Osteoblast (primary cell): ENCODE results near the gene PSMC5. TPM values are rescaled to one million over a fixed set of nuclear protein-coding genes. Genes with fewer than 3 reads are reported as not detected.
"Not testable (repeated sequence)": the region's sequence is repeated elsewhere in the genome, so short reads cannot be mapped to it uniquely, and the experiment has no call there.

ENCODE experiments used
- DNase-seq: peaks from one replicate; pipeline ENCODE4 v3.0.0; 2011; ENCODE audit warnings: low spot score, mixed read lengths; ENCODE audit not compliant: insufficient read length; ENCODE audit errors: missing footprints
- H2AFZ ChIP-seq: 2 replicates; pipeline ENCODE4 v1.6.0; 2011; ENCODE audit warnings: mild to moderate bottlenecking, low read length
- H3K27ac ChIP-seq: 2 replicates; pipeline ENCODE4 v1.5.1; 2011; ENCODE audit warnings: mild to moderate bottlenecking, low read depth, low read length, moderate library complexity
- H3K27me3 ChIP-seq: 2 replicates; pipeline ENCODE4 v1.6.0; 2012; ENCODE audit warnings: mild to moderate bottlenecking, control low read depth, inconsistent platforms, low read length, moderate library complexity; ENCODE audit not compliant: insufficient read depth
- H3K36me3 ChIP-seq: 2 replicates; pipeline ENCODE4 v1.5.1; 2011; ENCODE audit warnings: mild to moderate bottlenecking, low read length, control low read depth, moderate library complexity; ENCODE audit not compliant: insufficient read depth
- H3K4me1 ChIP-seq: 2 replicates; pipeline ENCODE4 v1.5.1; 2011; ENCODE audit warnings: mild to moderate bottlenecking, low read length, control low read depth, moderate library complexity; ENCODE audit not compliant: insufficient read depth
- H3K4me2 ChIP-seq: 2 replicates; pipeline ENCODE4 v1.6.0; 2011; ENCODE audit warnings: mild to moderate bottlenecking, low read length; ENCODE audit not compliant: insufficient read depth
- H3K4me3 ChIP-seq: fragments of 200-600 bp; sonication (generic); 3 replicates; pipeline ENCODE4 v1.5.1; 2012; ENCODE audit warnings: mild to moderate bottlenecking, low read length, inconsistent platforms; ENCODE audit not compliant: insufficient read depth
- H3K79me2 ChIP-seq: 2 replicates; pipeline ENCODE4 v1.6.0; 2012; ENCODE audit warnings: mild to moderate bottlenecking, low read length, control low read depth, inconsistent platforms; ENCODE audit not compliant: insufficient read depth
- H3K9me3 ChIP-seq: 2 replicates; pipeline ENCODE4 v1.5.1; 2011; ENCODE audit warnings: low read depth, low read length, control low read depth
- H4K20me1 ChIP-seq: 2 replicates; pipeline ENCODE4 v1.6.0; 2012; ENCODE audit warnings: mild to moderate bottlenecking, low read length, control low read depth; ENCODE audit not compliant: insufficient read depth
- total RNA-seq: library from RNA; depleted of rRNA; stranded (reverse); fragments of >200 nt; gene quantifications from 2 replicates; pipeline ENCODE4 v1.2.3, GENCODE V29; 2012
- TF ChIP-seq, protein P1 (sequence below): IDR thresholded peaks from 2 replicates; pipeline ENCODE4 v1.5.1; 2011; ENCODE audit warnings: mild to moderate bottlenecking, low read depth, low read length, moderate library complexity; ENCODE audit errors: extremely low read depth

The PSMC5 gene
- total RNA-seq, 1 donor, result 34.0 TPM

DNA sequence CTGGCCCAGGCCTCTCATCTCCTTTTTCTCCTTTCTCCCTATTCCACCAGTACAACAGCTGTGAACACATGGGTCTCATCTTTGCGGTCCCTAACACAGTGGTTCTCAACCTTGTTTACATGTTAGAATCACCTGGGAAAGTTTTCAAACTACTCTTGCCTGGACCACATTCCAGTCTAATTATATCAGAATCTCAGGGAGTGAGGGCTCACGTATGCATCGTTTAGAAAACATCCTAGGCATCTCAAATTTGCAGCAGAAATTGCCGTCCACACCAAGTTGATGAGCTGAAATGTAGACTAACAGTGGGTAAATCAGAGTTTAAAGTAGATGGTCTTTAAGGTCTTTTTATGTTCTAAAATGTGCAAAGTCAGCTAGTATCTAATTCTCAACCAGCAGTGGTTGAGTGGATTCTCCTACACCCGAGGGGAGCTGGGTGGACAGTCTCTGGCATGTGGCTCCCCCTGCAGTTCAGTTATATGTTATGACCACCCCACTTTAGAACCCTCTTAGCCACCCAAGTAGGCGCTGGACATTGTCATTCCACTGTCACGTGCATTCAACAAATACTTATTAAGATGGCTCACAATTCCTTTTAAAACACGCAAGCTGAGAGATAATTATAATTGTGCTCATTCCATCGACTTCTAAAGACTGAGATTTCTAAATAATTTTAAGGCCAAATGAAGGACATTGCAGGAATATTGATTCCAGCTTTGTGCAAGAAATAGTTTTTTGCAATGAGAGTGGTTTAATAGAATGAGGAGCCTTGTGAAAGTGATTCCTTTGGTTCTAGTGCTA is 42.5 kb downstream of the PSMC5 start:
- H2AFZ ChIP-seq, DNase-seq, H3K27ac ChIP-seq: not testable (repeated sequence)

DNA sequence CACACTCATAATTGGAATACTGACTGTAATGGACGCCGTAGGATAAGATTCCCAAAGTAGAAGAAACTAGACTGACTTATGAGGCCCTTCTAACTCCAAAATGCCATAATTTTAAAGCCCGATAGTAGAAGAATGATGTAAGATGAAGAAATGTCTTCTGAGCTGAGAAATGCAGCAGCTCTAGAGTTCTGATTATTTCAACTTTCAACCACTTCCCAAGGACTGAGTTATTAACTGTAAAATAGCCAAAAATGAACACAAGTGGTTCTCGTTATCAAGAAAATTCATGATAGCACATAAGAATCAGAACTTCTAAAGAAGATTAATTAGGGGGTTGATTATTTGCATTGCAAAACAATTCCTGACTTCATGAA is 43.0 kb downstream of the PSMC5 start:
- H3K9me3 ChIP-seq, H3K4me2 ChIP-seq, H3K79me2 ChIP-seq, DNase-seq, H3K27ac ChIP-seq, H3K27me3 ChIP-seq, H4K20me1 ChIP-seq, H3K4me1 ChIP-seq, H3K36me3 ChIP-seq, H3K4me3 ChIP-seq, H2AFZ ChIP-seq: not testable (repeated sequence)

More for the DNA sequence above, 42.5 kb downstream of the PSMC5 start:
- not testable (repeated sequence) for H3K4me1 ChIP-seq, H3K4me2 ChIP-seq, H3K4me3 ChIP-seq, H3K36me3 ChIP-seq, H3K79me2 ChIP-seq, H3K27me3 ChIP-seq, H3K9me3 ChIP-seq, H4K20me1 ChIP-seq
- TF ChIP-seq, protein P1, sequence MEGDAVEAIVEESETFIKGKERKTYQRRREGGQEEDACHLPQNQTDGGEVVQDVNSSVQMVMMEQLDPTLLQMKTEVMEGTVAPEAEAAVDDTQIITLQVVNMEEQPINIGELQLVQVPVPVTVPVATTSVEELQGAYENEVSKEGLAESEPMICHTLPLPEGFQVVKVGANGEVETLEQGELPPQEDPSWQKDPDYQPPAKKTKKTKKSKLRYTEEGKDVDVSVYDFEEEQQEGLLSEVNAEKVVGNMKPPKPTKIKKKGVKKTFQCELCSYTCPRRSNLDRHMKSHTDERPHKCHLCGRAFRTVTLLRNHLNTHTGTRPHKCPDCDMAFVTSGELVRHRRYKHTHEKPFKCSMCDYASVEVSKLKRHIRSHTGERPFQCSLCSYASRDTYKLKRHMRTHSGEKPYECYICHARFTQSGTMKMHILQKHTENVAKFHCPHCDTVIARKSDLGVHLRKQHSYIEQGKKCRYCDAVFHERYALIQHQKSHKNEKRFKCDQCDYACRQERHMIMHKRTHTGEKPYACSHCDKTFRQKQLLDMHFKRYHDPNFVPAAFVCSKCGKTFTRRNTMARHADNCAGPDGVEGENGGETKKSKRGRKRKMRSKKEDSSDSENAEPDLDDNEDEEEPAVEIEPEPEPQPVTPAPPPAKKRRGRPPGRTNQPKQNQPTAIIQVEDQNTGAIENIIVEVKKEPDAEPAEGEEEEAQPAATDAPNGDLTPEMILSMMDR, result peak; percentile 36

- peak; percentile 31 for DNase-seq
Observed at GRCh38 chr17:63871646-63872365, 44.6 kb downstream of the PSMC5 start.

DNA sequence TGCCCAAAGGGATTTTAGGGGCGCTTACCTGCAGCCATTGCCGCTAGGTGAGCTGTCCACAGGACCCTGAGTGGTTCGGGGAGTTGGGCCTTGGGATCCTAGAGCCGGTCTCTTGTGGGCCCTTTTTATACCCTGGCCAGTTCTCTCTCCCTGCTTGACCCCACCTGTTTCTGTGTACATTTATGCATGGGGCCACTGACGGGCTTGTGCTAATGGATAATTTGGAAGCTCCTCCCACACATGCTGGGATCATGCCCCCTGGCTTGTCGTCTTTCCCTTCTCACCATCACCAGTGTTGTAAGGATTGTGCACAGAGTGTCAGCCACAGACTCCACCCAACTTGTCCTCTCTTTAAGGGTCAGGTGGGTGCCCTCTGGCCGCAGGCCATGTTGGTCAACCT is 46.3 kb downstream of the PSMC5 start, which contains the start of gene CSH2:
Gene CSH2, minus strand, starts transcription at position 101 of the 400 bp plus-strand sequence. Its CDS starts 63 bp downstream, at position 38.
- not testable (repeated sequence) for H3K9me3 ChIP-seq, H4K20me1 ChIP-seq, H3K4me1 ChIP-seq, H3K36me3 ChIP-seq, H3K4me3 ChIP-seq, H3K27me3 ChIP-seq, DNase-seq, H3K79me2 ChIP-seq, H3K27ac ChIP-seq, H3K4me2 ChIP-seq, H2AFZ ChIP-seq

More at GRCh38 chr17:63871646-63872365, 44.6 kb downstream of the PSMC5 start:
- H3K27me3 ChIP-seq, H3K4me3 ChIP-seq, H2AFZ ChIP-seq, H3K27ac ChIP-seq, H4K20me1 ChIP-seq, H3K4me1 ChIP-seq, H3K9me3 ChIP-seq, H3K4me2 ChIP-seq, H3K79me2 ChIP-seq, H3K36me3 ChIP-seq: not testable (repeated sequence)

DNA sequence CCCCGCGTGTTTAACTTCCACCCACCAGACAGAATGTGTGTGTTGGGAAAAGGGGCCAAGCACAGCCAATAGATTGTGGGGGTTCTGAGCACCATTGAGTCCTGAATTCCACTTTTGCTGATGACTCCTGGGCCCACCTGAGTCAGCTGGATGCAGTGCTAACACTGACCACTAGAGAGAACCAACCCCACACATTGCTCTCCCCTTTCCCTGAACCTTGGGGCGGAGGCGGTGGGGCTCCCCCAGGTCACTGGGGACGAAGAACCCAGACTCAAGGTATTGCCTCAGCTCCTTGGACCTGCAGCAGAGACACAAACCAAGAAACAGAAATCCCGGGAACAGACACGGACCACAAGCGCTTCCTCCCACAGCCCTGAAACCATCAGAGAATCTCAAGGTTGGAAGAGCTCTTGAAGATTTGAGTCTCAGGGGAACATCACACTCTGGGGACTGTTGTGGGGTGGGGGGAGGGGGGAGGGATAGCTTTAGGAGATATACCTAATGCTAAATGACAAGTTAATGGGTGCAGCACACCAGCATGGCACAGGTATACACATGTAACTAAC is 46.9 kb downstream of the PSMC5 start:
- not testable (repeated sequence) for H4K20me1 ChIP-seq, DNase-seq, H3K27me3 ChIP-seq, H3K4me1 ChIP-seq, H3K9me3 ChIP-seq, H3K36me3 ChIP-seq, H3K79me2 ChIP-seq, H3K4me2 ChIP-seq, H3K4me3 ChIP-seq, H2AFZ ChIP-seq, H3K27ac ChIP-seq

DNA sequence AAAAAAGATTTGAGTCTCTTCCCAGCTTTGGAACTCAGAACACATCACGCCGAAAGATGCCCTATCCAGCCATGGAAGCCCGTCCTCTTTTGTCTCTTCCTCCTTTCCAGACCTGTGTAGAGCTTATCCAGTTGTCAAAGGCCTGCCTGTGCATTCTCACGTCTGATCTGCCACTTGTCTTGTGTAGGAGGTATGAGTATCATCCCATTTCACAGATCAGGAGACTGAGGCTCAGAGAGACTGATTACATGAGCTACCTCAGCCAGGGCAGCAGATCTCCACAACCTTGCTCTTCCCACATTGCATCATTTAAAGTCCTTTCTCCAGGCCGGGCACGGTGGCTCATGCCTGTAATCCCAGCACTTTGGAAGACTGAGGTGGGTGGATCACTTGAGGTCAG is 47.5 kb downstream of the PSMC5 start:
- not testable (repeated sequence) for H3K9me3 ChIP-seq

DNA sequence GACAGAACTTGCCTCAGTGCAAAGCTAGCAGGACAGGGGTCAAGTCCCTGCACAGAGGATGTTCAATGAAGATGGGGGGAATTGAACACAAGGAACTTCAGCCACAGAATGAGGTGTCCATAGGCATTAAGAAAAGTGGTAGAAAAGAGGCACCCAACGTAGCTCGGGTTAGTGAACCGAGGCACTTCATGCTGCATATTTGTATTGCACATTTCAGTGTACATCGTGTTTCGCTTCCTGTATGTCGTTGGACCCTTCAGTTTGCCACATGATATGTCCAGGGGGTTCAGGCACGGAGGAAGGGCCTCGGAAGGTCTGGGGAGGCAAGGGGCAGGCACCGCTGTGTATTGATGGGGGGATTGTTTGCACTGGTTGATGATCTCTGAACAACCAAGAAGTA is 51.2 kb downstream of the PSMC5 start:
- H3K4me2 ChIP-seq, result not testable (repeated sequence)

More for the DNA sequence above, 47.5 kb downstream of the PSMC5 start:
- H3K36me3 ChIP-seq, H2AFZ ChIP-seq, H3K27me3 ChIP-seq, H3K4me1 ChIP-seq, DNase-seq, H3K4me2 ChIP-seq, H3K4me3 ChIP-seq, H3K27ac ChIP-seq, H3K79me2 ChIP-seq, H4K20me1 ChIP-seq: not testable (repeated sequence)

More for the DNA sequence above, 51.2 kb downstream of the PSMC5 start:
- H3K27me3 ChIP-seq, H3K79me2 ChIP-seq, H3K4me3 ChIP-seq, H4K20me1 ChIP-seq, H3K9me3 ChIP-seq, H2AFZ ChIP-seq, H3K27ac ChIP-seq, H3K4me1 ChIP-seq, H3K36me3 ChIP-seq: not testable (repeated sequence)
- DNase-seq, result peak; percentile 31
